ENCODE data around the gene RFTN1. TPM values are rescaled to one million over a fixed set of nuclear protein-coding genes. Genes with fewer than 3 reads are reported as not detected.
A peak's percentile ranks its signal among the peaks of the same experiment; 100 is the strongest.

Gene RFTN1
- total RNA-seq, 1 donor from 2014 or later: 53.4 TPM

- DNase-seq (ENCODE audit: low spot score): no peak
- Mint-ChIP-seq H3K9me3 (ENCODE audit: low read depth) (peaks cover 3% of the 10 kb centered on the region), H3K27ac (ENCODE audit: unreplicated experiment) (no peak overlapping the region), H3K4me1 (ENCODE audit: low read depth) (peaks cover 21% of the 10 kb centered on the region), H3K36me3 (ENCODE audit: low read depth) (peaks cover 13% of the 10 kb centered on the region), H3K4me3 (ENCODE audit: unreplicated experiment) (no peak overlapping the region), H3K27me3 (ENCODE audit: low read depth) (no peaks in the 10 kb centered on the region)
- TF ChIP-seq, protein P1, sequence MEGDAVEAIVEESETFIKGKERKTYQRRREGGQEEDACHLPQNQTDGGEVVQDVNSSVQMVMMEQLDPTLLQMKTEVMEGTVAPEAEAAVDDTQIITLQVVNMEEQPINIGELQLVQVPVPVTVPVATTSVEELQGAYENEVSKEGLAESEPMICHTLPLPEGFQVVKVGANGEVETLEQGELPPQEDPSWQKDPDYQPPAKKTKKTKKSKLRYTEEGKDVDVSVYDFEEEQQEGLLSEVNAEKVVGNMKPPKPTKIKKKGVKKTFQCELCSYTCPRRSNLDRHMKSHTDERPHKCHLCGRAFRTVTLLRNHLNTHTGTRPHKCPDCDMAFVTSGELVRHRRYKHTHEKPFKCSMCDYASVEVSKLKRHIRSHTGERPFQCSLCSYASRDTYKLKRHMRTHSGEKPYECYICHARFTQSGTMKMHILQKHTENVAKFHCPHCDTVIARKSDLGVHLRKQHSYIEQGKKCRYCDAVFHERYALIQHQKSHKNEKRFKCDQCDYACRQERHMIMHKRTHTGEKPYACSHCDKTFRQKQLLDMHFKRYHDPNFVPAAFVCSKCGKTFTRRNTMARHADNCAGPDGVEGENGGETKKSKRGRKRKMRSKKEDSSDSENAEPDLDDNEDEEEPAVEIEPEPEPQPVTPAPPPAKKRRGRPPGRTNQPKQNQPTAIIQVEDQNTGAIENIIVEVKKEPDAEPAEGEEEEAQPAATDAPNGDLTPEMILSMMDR (IDR thresholded peaks at IDR 0.05): no peak
These were observed 12.1 kb downstream of the RFTN1 start for GRCh38 chr3:16501376-16501775.

DNA sequence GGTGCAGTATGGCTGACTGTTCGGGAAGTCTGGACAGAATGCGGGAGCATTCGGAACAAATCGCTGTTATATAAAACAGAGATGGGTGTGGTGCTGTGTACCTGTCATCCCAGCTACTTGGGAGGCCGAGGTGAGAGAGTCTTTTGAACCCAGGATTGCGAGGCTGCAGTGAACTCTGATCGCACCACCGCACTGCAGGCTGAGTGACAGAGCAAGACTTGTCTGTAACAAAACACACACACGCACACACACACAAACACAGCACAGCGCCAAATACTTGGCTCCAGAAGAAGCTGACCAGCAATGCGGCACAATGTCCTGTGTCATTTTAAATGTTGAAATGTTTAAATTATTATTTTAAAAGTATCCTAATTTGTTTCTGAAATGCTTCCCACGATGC lies 12.6 kb downstream of the RFTN1 start:
- Mint-ChIP-seq H3K4me1 (ENCODE audit: low read depth) (peaks cover 22% of the 10 kb centered on the region), H3K27me3 (ENCODE audit: low read depth) (no peaks in the 10 kb centered on the region), H3K27ac (ENCODE audit: unreplicated experiment) (no peak overlapping the region), H3K4me3 (ENCODE audit: unreplicated experiment) (no peak overlapping the region), H3K36me3 (ENCODE audit: low read depth) (peaks cover 13% of the 10 kb centered on the region), H3K9me3 (ENCODE audit: low read depth) (peaks cover 5% of the 10 kb centered on the region)
- TF ChIP-seq, protein P1 (IDR thresholded peaks at IDR 0.05): no peak
- no peak for DNase-seq (ENCODE audit: low spot score)

DNA sequence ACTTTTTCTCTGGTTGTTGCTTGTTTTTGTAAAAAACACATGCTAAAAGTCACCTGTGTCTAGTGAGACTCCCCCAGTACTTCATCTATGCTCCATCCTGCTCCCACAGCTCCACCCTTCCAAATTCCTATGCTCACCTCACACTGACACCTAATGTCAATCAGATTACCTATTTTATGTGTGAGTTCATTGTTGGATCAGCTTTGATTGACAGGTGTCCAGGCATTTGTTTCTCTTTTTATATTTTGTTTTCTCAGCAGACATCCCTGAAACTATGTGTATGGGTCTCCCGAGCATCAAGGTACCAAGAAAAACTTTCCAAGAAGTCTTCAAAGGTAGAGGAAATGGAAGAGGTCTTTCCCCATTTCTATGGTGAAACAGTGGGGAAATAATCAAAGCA lies 13.4 kb downstream of the RFTN1 start:
- H3K36me3 Mint-ChIP-seq (ENCODE audit: low read depth): peaks cover 11% of the 10 kb centered on the region
- H3K27ac Mint-ChIP-seq (ENCODE audit: unreplicated experiment): no peak overlapping the region
- TF ChIP-seq, protein P1 (IDR thresholded peaks at IDR 0.05): no peak
- no peaks in the 10 kb centered on the region for H3K27me3 Mint-ChIP-seq (ENCODE audit: low read depth)
- H3K9me3 Mint-ChIP-seq (ENCODE audit: low read depth): peaks cover 5% of the 10 kb centered on the region
- H3K4me3 Mint-ChIP-seq (ENCODE audit: unreplicated experiment): no peak overlapping the region
- no peak for DNase-seq (ENCODE audit: low spot score)
- H3K4me1 Mint-ChIP-seq (ENCODE audit: low read depth): peaks cover 26% of the 10 kb centered on the region

DNA sequence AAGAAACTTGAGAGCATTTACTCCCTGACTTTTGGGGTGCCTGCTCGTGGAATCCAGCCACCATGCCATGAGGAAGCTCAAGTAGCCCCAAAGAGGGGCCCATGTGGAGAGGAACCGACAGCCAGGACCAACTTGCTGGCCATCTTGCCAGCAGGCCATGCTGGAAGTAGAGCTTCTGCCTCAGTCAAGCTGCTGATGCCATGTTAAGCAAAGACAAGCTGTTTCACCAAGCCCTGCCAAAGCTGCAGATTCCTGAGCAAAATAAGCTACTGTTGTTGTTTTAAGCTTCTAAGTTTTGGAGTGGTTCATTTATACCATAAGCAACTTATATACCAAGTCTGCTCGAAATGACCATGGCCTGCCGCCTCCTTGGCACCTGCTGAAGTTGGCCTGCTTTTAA lies 14.1 kb downstream of the RFTN1 start:
- Mint-ChIP-seq H3K4me3 (ENCODE audit: unreplicated experiment) (no peak overlapping the region), H3K36me3 (ENCODE audit: low read depth) (peaks cover 7% of the 10 kb centered on the region), H3K27ac (ENCODE audit: unreplicated experiment) (no peak overlapping the region), H3K4me1 (ENCODE audit: low read depth) (peaks cover 34% of the 10 kb centered on the region), H3K9me3 (ENCODE audit: low read depth) (peaks cover 5% of the 10 kb centered on the region), H3K27me3 (ENCODE audit: low read depth) (no peaks in the 10 kb centered on the region)
- DNase-seq (ENCODE audit: low spot score): no peak
- TF ChIP-seq, protein P1 (IDR thresholded peaks at IDR 0.05): no peak

- Mint-ChIP-seq H3K9me3 (ENCODE audit: low read depth) (peaks cover 5% of the 10 kb centered on the region), H3K27ac (ENCODE audit: unreplicated experiment) (peak overlapping the region; percentile 56), H3K27me3 (ENCODE audit: low read depth) (no peaks in the 10 kb centered on the region), H3K36me3 (ENCODE audit: low read depth) (peaks cover 7% of the 10 kb centered on the region), H3K4me1 (ENCODE audit: low read depth) (peaks cover 30% of the 10 kb centered on the region), H3K4me3 (ENCODE audit: unreplicated experiment) (peak overlapping the region; percentile 2)
- DNase-seq (ENCODE audit: low spot score): no peak
- TF ChIP-seq, protein P1 (IDR thresholded peaks at IDR 0.05): no peak
These were observed 15.2 kb downstream of the RFTN1 start for GRCh38 chr3:16498130-16498890.
